Tibial nerve (tissue), 4 donors: ENCODE results near the gene DOCK9. TPM values are rescaled to one million over a fixed set of nuclear protein-coding genes. Genes with fewer than 3 reads are reported as not detected.

ENCODE experiments used
- DNase-seq, 2 donors: peaks; one replicate each; pipeline ENCODE4 v3.0.0-alpha.2; 2019; ENCODE audit warnings: low spot score in 2 of 2
- H3K27ac ChIP-seq, 4 donors: fragments of 200-600 bp; sonication (generic) in 3 of 4; one replicate each; pipeline ENCODE4 v1.5.1; 2017 to 2019; ENCODE audit warnings: mild to moderate bottlenecking in 1 of 4
- H3K27me3 ChIP-seq, 2 donors: fragments of 200-600 bp; sonication (generic) in 1 of 2; one replicate each; pipeline versions ENCODE4 v1.5.1 to v1.6.0; 2017 to 2019
- H3K36me3 ChIP-seq, 3 donors: fragments of 200-600 bp; sonication (generic); one replicate each; pipeline ENCODE4 v1.5.1; 2018 to 2019
- H3K4me1 ChIP-seq, 4 donors: fragments of 200-600 bp; sonication (generic) in 3 of 4; one replicate each; pipeline ENCODE4 v1.5.1; 2017 to 2019
- H3K4me3 ChIP-seq, 4 donors: fragments of 200-600 bp; sonication (generic) in 3 of 4; one replicate each; pipeline ENCODE4 v1.5.1; 2017 to 2019; ENCODE audit warnings: mild to moderate bottlenecking in 1 of 4, moderate library complexity in 1 of 4
- H3K9me3 ChIP-seq, 4 donors: fragments of 200-600 bp; sonication (generic) in 3 of 4; one replicate each; pipeline ENCODE4 v1.5.1; 2017 to 2019
- EP300 ChIP-seq, 2 donors: sonication (generic); formaldehyde crosslinking; IDR thresholded peaks; one replicate each; pipeline ENCODE4 v1.6.1; 2017; ENCODE audit warnings: antibody characterized with exemption in 2 of 2, mild to moderate bottlenecking in 1 of 2
- POLR2A ChIP-seq, 2 donors: fragments of 450-650 bp; IDR thresholded peaks; one replicate each; pipeline ENCODE4 v1.6.1; 2017; ENCODE audit warnings: antibody characterized with exemption in 2 of 2, mild to moderate bottlenecking in 2 of 2, moderate library complexity in 2 of 2
- WGBS, 2 donors: methylation state at CpG; one replicate each; pipeline ENCODE4 v1.1.5; 2018; 5-methylcytosine and 5-hydroxymethylcytosine counted together
- total RNA-seq, 4 donors: library from RNA; depleted of rRNA; stranded (reverse); fragments of >200 nt; gene quantifications; one replicate each; pipeline ENCODE4 v1.1.0, GENCODE V29; 2016
- TF ChIP-seq, protein P1 (sequence below), 5 experiments: fragments of 200-600 bp in 3 of 5; fragments of 450-650 bp in 2 of 5; sonication (generic) in 3 of 5; IDR thresholded peaks; one replicate each; pipeline ENCODE4 v1.5.1; 2016 to 2019; ENCODE audit warnings: antibody characterized with exemption in 5 of 5, mild to moderate bottlenecking in 3 of 5, moderate library complexity in 2 of 5

The DOCK9 gene
- total RNA-seq, 4 donors from 2014 or later = 147 to 258 (median 243) TPM

DNA sequence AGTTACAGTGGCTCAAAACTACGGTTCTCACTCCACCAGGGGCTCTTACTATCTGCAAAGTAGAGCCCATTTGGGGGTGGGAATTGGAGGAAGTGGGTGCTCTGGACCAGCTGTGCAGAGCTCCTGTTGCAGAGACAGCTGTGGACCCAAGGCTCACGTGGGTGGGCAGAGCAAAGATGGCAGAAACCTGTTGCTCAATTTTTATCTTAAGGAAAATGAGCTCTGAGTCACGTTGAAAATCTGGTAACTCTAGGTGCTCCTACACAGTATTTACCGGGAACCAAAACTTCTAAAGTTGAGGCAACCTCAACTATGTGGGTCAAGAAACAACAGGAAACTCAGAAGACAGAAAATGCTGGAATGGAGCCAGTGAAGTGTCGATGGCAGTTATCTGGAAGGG lies 195.2 kb downstream of the DOCK9 start:
- H3K27ac ChIP-seq = no peak overlapping the region
- no peak for TF ChIP-seq POLR2A (IDR thresholded peaks at IDR 0.05)
- no peak for TF ChIP-seq EP300 (IDR thresholded peaks at IDR 0.05)
- TF ChIP-seq, protein P1, sequence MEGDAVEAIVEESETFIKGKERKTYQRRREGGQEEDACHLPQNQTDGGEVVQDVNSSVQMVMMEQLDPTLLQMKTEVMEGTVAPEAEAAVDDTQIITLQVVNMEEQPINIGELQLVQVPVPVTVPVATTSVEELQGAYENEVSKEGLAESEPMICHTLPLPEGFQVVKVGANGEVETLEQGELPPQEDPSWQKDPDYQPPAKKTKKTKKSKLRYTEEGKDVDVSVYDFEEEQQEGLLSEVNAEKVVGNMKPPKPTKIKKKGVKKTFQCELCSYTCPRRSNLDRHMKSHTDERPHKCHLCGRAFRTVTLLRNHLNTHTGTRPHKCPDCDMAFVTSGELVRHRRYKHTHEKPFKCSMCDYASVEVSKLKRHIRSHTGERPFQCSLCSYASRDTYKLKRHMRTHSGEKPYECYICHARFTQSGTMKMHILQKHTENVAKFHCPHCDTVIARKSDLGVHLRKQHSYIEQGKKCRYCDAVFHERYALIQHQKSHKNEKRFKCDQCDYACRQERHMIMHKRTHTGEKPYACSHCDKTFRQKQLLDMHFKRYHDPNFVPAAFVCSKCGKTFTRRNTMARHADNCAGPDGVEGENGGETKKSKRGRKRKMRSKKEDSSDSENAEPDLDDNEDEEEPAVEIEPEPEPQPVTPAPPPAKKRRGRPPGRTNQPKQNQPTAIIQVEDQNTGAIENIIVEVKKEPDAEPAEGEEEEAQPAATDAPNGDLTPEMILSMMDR (IDR thresholded peaks at IDR 0.05) = no peak
- H3K4me1 ChIP-seq = no peaks in the 10 kb centered on the region
- H3K36me3 ChIP-seq = no peaks in the 10 kb centered on the region
- WGBS, 2 donors = 67 to 72% methylated on average over 5 of the region's 5 CpGs
- no peak overlapping the region for H3K4me3 ChIP-seq
- no peak for DNase-seq
- no peaks in the 10 kb centered on the region for H3K9me3 ChIP-seq
- H3K27me3 ChIP-seq = no peaks in the 10 kb centered on the region

DNA sequence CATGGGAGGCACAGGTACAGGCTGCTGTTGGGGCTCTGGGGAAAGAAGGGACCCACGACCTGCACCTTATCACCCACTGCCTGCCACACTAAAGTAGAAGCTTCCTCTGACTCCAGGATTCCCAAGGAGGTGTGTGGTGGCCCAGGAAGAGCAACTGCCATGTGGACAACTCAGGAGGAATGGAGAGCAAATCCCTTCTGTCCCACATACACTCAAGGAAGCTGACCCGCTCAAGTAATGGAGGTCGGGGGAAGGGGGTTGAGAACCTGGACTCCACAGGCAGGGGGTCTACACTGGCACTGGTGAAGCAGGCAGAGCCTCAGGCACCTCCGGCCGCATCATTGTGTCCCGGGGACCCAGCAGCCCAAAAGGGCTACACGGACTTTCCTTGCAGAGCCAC lies 196.0 kb downstream of the DOCK9 start:
- Histone ChIP-seq H3K9me3 (no peaks in the 10 kb centered on the region), H3K27ac (no peak overlapping the region), H3K36me3 (no peaks in the 10 kb centered on the region), H3K27me3 (no peaks in the 10 kb centered on the region), H3K4me1 (no peaks in the 10 kb centered on the region), H3K4me3 (no peak overlapping the region)
- TF ChIP-seq POLR2A (IDR thresholded peaks at IDR 0.05) (no peak), EP300 (IDR thresholded peaks at IDR 0.05) (no peak)
- TF ChIP-seq, protein P1 (IDR thresholded peaks at IDR 0.05) = no peak
- no peak for DNase-seq
- WGBS, 2 donors = 80 to 87% methylated on average over 7 of the region's 7 CpGs

DNA sequence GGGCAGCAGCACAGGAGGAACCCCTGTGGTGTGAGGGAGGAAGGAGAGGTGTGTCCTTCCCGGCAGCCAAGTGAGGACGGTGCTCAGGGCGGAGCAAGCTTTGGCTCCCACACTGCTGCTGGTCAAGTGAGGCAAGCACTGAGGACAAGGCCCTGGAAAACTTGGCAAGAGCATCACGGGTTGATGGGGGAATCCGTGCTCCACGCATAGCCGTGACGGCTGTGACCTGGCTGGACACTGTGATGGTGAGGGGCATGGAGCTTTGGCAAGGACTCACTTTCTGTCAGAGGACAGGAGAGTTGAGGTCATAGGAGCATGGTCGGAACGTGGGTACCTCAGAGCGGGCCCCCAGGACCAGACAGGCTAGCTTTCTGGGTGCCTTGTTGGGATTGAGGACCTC lies 196.4 kb downstream of the DOCK9 start:
- WGBS, 2 donors = 73 to 83% methylated on average over 11 of the region's 11 CpGs
- H3K36me3 ChIP-seq = no peaks in the 10 kb centered on the region
- no peak overlapping the region for H3K4me3 ChIP-seq
- no peaks in the 10 kb centered on the region for H3K27me3 ChIP-seq
- no peak overlapping the region for H3K27ac ChIP-seq
- no peaks in the 10 kb centered on the region for H3K9me3 ChIP-seq
- no peak for DNase-seq
- no peaks in the 10 kb centered on the region for H3K4me1 ChIP-seq
- TF ChIP-seq, protein P1 (IDR thresholded peaks at IDR 0.05) = no peak
- no peak for TF ChIP-seq POLR2A (IDR thresholded peaks at IDR 0.05)
- TF ChIP-seq EP300 (IDR thresholded peaks at IDR 0.05) = no peak

DNA sequence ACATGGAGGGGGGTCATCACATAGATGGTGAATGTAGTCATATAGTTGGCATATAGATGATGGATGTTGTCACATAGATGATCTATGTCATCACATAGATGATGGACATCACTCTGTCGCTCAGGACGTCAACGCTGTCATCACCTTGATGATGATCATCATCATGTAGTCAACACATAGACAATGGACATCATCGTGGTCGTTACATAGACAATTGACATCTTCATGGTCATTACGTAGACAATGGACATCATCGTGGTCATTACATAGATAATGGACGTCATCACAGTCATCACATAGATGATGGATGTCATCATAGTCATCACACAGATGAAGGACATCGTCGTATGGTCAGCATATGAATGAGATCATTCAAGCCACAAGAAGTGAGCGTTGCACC lies 196.8 kb downstream of the DOCK9 start:
- WGBS, 2 donors = 72 to 75% methylated on average over 11 of the region's 11 CpGs
- H3K27me3 ChIP-seq = no peaks in the 10 kb centered on the region
- H3K4me1 ChIP-seq = no peaks in the 10 kb centered on the region
- no peak for TF ChIP-seq EP300 (IDR thresholded peaks at IDR 0.05)
- TF ChIP-seq POLR2A (IDR thresholded peaks at IDR 0.05) = no peak
- TF ChIP-seq, protein P1 (IDR thresholded peaks at IDR 0.05) = no peak
- H3K36me3 ChIP-seq = no peaks in the 10 kb centered on the region
- H3K4me3 ChIP-seq = no peak overlapping the region
- H3K27ac ChIP-seq = no peak overlapping the region
- DNase-seq = no peak
- no peaks in the 10 kb centered on the region for H3K9me3 ChIP-seq

DNA sequence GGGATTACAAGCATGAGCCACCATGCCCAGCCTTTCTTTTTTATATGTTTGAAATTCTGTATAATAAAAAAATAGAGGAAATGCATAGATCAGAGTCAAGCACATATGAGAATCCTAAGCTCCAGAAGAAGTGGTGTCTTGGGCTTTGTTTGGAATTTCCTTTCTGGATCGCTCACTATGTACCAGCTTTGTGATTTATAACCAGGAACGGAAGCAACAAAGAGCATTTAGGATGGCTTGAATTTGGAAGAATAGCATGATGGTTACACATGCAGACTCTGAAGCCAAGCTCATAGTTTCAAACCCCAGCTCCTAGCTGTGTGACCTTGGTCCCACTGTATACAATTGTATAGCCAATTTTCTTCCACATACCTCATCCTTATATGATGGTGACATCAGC lies 197.4 kb downstream of the DOCK9 start:
- 17 to 40% methylated on average over 2 of the region's 2 CpGs for WGBS, 2 donors
- TF ChIP-seq, protein P1 (IDR thresholded peaks at IDR 0.05) = no peak
- TF ChIP-seq POLR2A (IDR thresholded peaks at IDR 0.05) (no peak), EP300 (IDR thresholded peaks at IDR 0.05) (no peak)
- Histone ChIP-seq H3K9me3 (no peaks in the 10 kb centered on the region), H3K4me3 (no peak overlapping the region), H3K27ac (no peak overlapping the region), H3K36me3 (no peaks in the 10 kb centered on the region), H3K4me1 (no peaks in the 10 kb centered on the region), H3K27me3 (no peaks in the 10 kb centered on the region)
- DNase-seq = no peak
